HepG2 (cell line): ENCODE measurements around the gene PTMA. TPM values are rescaled to one million over a fixed set of nuclear protein-coding genes. Genes with fewer than 3 reads are reported as not detected.

ENCODE experiments used
- ATAC-seq: fragments of 200-7000 bp; cut with Tn5 transposase; 3 replicates; pipeline ENCODE4 v1.9.1; 2020; ENCODE audit warnings: mild to moderate bottlenecking, moderate library complexity
- BruUV-seq: library from RNA; stranded (reverse); fragments of 400-500 nt; replicated peaks from 2 replicates; lab custom pipeline; 2021; lab: Mats Ljungman, UMichigan
- CTCF ChIA-PET: fragments of 300-600 bp; formaldehyde crosslinking; extraction: SDS; loops from one replicate; lab custom pipeline; 2021; ENCODE audit warnings: low total read pairs, inconsistent platforms, low intra/inter-chr PET ratio; lab: Yijun Ruan, JAX
- POLR2A ChIA-PET: fragments of 350-600 bp; sonication (Branson Sonifier 250); formaldehyde crosslinking; loops from one replicate; lab custom pipeline; 2020; ENCODE audit warnings: antibody characterized with exemption, inconsistent platforms; lab: Yijun Ruan, JAX
- DNase-seq: peaks from one replicate; pipeline ENCODE4 v3.0.0-alpha.2; 2015; ENCODE audit warnings: low spot score
- FAIRE-seq: peaks from 3 replicates; lab custom pipeline; 2011; peaks lifted over from hg19 to GRCh38; lab: Jason Lieb, UNC
- H2AFZ ChIP-seq: one replicate; pipeline ENCODE4 v1.6.1; 2011; ENCODE audit warnings: low read length, inconsistent platforms
- H3K27ac ChIP-seq: fragments of 300-600 bp; 3 replicates; pipeline ENCODE4 v1.8.0; 2011; ENCODE audit warnings: mixed run types, mild to moderate bottlenecking, mixed read lengths, low read length, inconsistent platforms; ENCODE audit not compliant: insufficient read depth; ENCODE audit errors: extremely low read length
- H3K27me3 ChIP-seq, 2 experiments: fragments of 200-600 bp in 1 of 2; 2 replicates in 1 of 2; 3 replicates in 1 of 2; pipeline versions ENCODE4 v1.6.0 to v1.8.0; 2011; ENCODE audit warnings: low read length in 2 of 2, mild to moderate bottlenecking in 2 of 2, moderate library complexity in 2 of 2, inconsistent platforms in 1 of 2; ENCODE audit not compliant: insufficient read depth in 2 of 2, control insufficient read depth in 1 of 2
- H3K36me3 ChIP-seq, 2 experiments: fragments of 200-600 bp in 1 of 2; replicated peaks in 1 of 2; 2 replicates in 1 of 2; 3 replicates in 1 of 2; pipeline versions ENCODE4 v1.5.1 to v1.8.0; 2011; ENCODE audit warnings: low read length in 2 of 2, inconsistent platforms in 1 of 2; ENCODE audit not compliant: insufficient read depth in 2 of 2, control insufficient read depth in 1 of 2
- H3K4me1 ChIP-seq: 2 replicates; pipeline ENCODE4 v1.5.1; 2012; ENCODE audit warnings: low read length, inconsistent platforms; ENCODE audit not compliant: insufficient read depth
- H3K4me2 ChIP-seq: 2 replicates; pipeline ENCODE4 v1.6.0; 2011; ENCODE audit warnings: low read depth, low read length, inconsistent platforms
- H3K4me3 ChIP-seq, 3 experiments: fragments of 200-600 bp in 1 of 3; sonication (generic), shearing (Covaris generic) in 1 of 3; replicated peaks in 1 of 3; 2 replicates each; pipeline ENCODE4 v1.5.1; 2011 to 2016; ENCODE audit warnings: low read length in 3 of 3, inconsistent platforms in 2 of 3, low read depth in 2 of 3, mild to moderate bottlenecking in 2 of 3, control low read depth in 1 of 3, mixed read lengths in 1 of 3; ENCODE audit not compliant: insufficient read depth in 1 of 3
- H3K79me2 ChIP-seq: one replicate; pipeline ENCODE4 v1.6.1; 2011; ENCODE audit warnings: low read length, inconsistent platforms; ENCODE audit not compliant: insufficient read depth
- H3K9ac ChIP-seq: 2 replicates; pipeline ENCODE4 v1.6.0; 2011; ENCODE audit warnings: mild to moderate bottlenecking, low read depth, low read length, inconsistent platforms; ENCODE audit not compliant: insufficient read depth
- H3K9me3 ChIP-seq: 2 replicates; pipeline ENCODE4 v1.5.1; 2012; ENCODE audit warnings: mild to moderate bottlenecking, low read length
- H4K20me1 ChIP-seq: 2 replicates; pipeline ENCODE4 v1.6.0; 2011; ENCODE audit warnings: inconsistent platforms, mild to moderate bottlenecking, low read length, moderate library complexity; ENCODE audit not compliant: insufficient read depth
- AHR ChIP-seq: IDR thresholded peaks from 2 replicates; pipeline ENCODE4 v1.6.1; 2018; ENCODE audit warnings: missing genetic modification reagents, missing compliant biosample characterization
- ATM ChIP-seq: fragments of 450-650 bp; IDR thresholded peaks from 2 replicates; pipeline ENCODE4 v1.7.1; 2017; ENCODE audit warnings: mild to moderate bottlenecking, borderline replicate concordance
- CC2D1A ChIP-seq: sonication (generic); formaldehyde crosslinking; IDR thresholded peaks from 2 replicates; pipeline ENCODE4 v1.8.1; 2023; ENCODE audit warnings: mild to moderate bottlenecking, missing genetic modification reagents
- CREB1 ChIP-seq, 2 experiments: fragments of 450-650 bp in 1 of 2; IDR thresholded peaks; 2 replicates each; pipeline ENCODE4 v1.6.1; 2016 to 2017; ENCODE audit warnings: control low read depth in 1 of 2, mild to moderate bottlenecking in 1 of 2, missing compliant biosample characterization in 1 of 2, missing genetic modification characterization in 1 of 2
- EP300 ChIP-seq, 3 experiments: sonication (generic) in 1 of 3; formaldehyde crosslinking in 1 of 3; IDR thresholded peaks; 2 replicates each; pipeline versions ENCODE4 v1.5.1 to v1.6.1; 2011 to 2020; ENCODE audit warnings: low read depth in 2 of 3, low read length in 2 of 3, borderline replicate concordance in 1 of 3, improper control_type of control experiment in 1 of 3, mild to moderate bottlenecking in 1 of 3, missing genetic modification reagents in 1 of 3, moderate library complexity in 1 of 3
- FOXO4 ChIP-seq: sonication (generic); formaldehyde crosslinking; conservative IDR thresholded peaks from 2 replicates; pipeline ENCODE4 v1.8.1; 2023; ENCODE audit warnings: missing genetic modification reagents
- KDM6A ChIP-seq: IDR thresholded peaks from 2 replicates; pipeline ENCODE4 v1.6.1; 2016; ENCODE audit warnings: low read depth
- MXD1 ChIP-seq: sonication (generic); formaldehyde crosslinking; IDR thresholded peaks from 2 replicates; pipeline ENCODE4 v1.4.0; 2020; ENCODE audit warnings: mild to moderate bottlenecking, missing genetic modification reagents
- MXD4 ChIP-seq: IDR thresholded peaks from 2 replicates; pipeline ENCODE4 v1.6.1; 2016; ENCODE audit warnings: mild to moderate bottlenecking, missing biosample characterization, missing genetic modification reagents
- MZF1 ChIP-seq: sonication (generic); formaldehyde crosslinking; IDR thresholded peaks from 2 replicates; pipeline ENCODE4 v1.8.1; 2023; ENCODE audit warnings: mild to moderate bottlenecking, missing genetic modification reagents, borderline replicate concordance
- SIX4 ChIP-seq: sonication (generic); formaldehyde crosslinking; IDR thresholded peaks from 2 replicates; pipeline ENCODE4 v1.4.0; 2020; ENCODE audit warnings: missing genetic modification reagents
- SP4 ChIP-seq: sonication (generic); formaldehyde crosslinking; IDR thresholded peaks from 2 replicates; pipeline ENCODE4 v1.8.1; 2023; ENCODE audit warnings: mild to moderate bottlenecking, missing genetic modification reagents
- ZBTB2 ChIP-seq: sonication (generic); formaldehyde crosslinking; IDR thresholded peaks from 2 replicates; pipeline ENCODE4 v1.8.0; 2022; ENCODE audit warnings: low read depth, missing genetic modification reagents
- ZBTB26 ChIP-seq: IDR thresholded peaks from 2 replicates; pipeline ENCODE4 v1.6.1; 2016; ENCODE audit warnings: missing compliant biosample characterization, missing genetic modification reagents, borderline replicate concordance
- ZFP36 ChIP-seq: fragments of 150-350 bp; IDR thresholded peaks from 2 replicates; pipeline ENCODE4 v1.6.1; 2018; ENCODE audit warnings: borderline replicate concordance, low read length, low read depth; ENCODE audit not compliant: partially characterized antibody
- ZNF274 ChIP-seq: sonication (generic); formaldehyde crosslinking; IDR thresholded peaks from 2 replicates; pipeline ENCODE4 v1.5.1; 2020; ENCODE audit warnings: mild to moderate bottlenecking, missing genetic modification reagents
- ZNF639 ChIP-seq: conservative IDR thresholded peaks from 2 replicates; pipeline ENCODE4 v1.6.1; 2018; ENCODE audit warnings: missing genetic modification reagents
- WGBS: methylation state at CpG from one replicate; pipeline ENCODE4 v1.1.6; 2017; ENCODE audit warnings: low lambda C conversion rate; 5-methylcytosine and 5-hydroxymethylcytosine counted together
- in situ Hi-C: cut with HindIII; loops from 2 replicates; pipeline ENCODE4 v1.10.0; 2017; ENCODE audit warnings: low pct_unique_long_range_greater_than_20kb; ENCODE audit not compliant: extremely low pct_ligation_motif_present
- intact Hi-C: fragments of 100-400 bp; cut with micrococcal nuclease; formaldehyde crosslinking; loops from one replicate; pipeline ENCODE4 v1.10.0; 2022; ENCODE audit not compliant: unreplicated experiment
- polyA plus RNA-seq, 8 experiments: library from polyadenylated mRNA; depleted of rRNA in 3 of 8; stranded (reverse) in 7 of 8; unstranded in 1 of 8; fragments of >200 nt; fragmentation: Illumina TruSeq in 4 of 8; extraction: Trizol in 4 of 8; gene quantifications; 2 replicates each; pipeline versions ENCODE4 v1.2.1 to v1.2.3, GENCODE V29; 2011 to 2016; ENCODE audit warnings: low read depth in 4 of 8, missing spikeins in 1 of 8, mixed read lengths in 1 of 8; ENCODE audit not compliant: insufficient read depth in 1 of 8
- total RNA-seq, 5 experiments: library from RNA; depleted of rRNA; stranded (reverse); fragments of >200 nt; fragmentation: Illumina TruSeq; extraction: Trizol; gene quantifications; 2 replicates each; pipeline ENCODE4 v1.2.3, GENCODE V29; 2016; ENCODE audit warnings: low read depth in 1 of 5

Gene PTMA
- total and polyA plus RNA-seq, 2 of the 13 experiments (the other 11 are each of a cell fraction or from before 2014, with no cell fraction given): 190 to 1,086 TPM

GRCh38 chr2:231726276-231726675 is 18.0 kb downstream of the PTMA start:
- Histone ChIP-seq H3K4me1 (peaks cover 6% of the 10 kb centered on the region), H4K20me1 (no peaks in the 10 kb centered on the region), H3K4me2 (no peak overlapping the region), H3K36me3 (no peaks in the 10 kb centered on the region), H3K4me3 (no peak overlapping the region), H3K9ac (no peak overlapping the region), H2AFZ (no peak overlapping the region), H3K27ac (no peak overlapping the region), H3K9me3 (no peaks in the 10 kb centered on the region), H3K27me3 (peaks cover 0 to 36% of the 10 kb centered on the region in 2 experiments; a peak in 2 of 5 replicates), H3K79me2 (no peaks in the 10 kb centered on the region)
- no peak for ATAC-seq
- CTCF ChIA-PET: no interaction called here
- intact Hi-C loops: no loop called here
- 31% methylated on average over 8 of the region's 8 CpGs for WGBS
- no peak for FAIRE-seq
- BruUV-seq: no TSS peak
- POLR2A ChIA-PET: interaction anchor here (0.9 kb wide), 1 partner anchor 17 kb away, joined by 3 read pairs; no protein-coding TSS in a partner anchor
- DNase-seq: no peak
- in situ Hi-C loops: no loop called here
- TF ChIP-seq ZBTB2 (no peak), MXD1 (CRISPR knock-in tag) (no peak), EP300 (IDR thresholded peaks at IDR 0.05; ENCODE audit: low read depth in 2 of 2, low read length in 2 of 2) (no peak), EP300 (CRISPR knock-in tag; IDR thresholded peaks at IDR 0.05; ENCODE audit: borderline replicate concordance) (no peak), AHR (CRISPR knock-in tag) (no peak), CREB1 (IDR thresholded peaks at IDR 0.05) (no peak), CREB1 (CRISPR knock-in tag; IDR thresholded peaks at IDR 0.05) (no peak), SP4 (CRISPR knock-in tag) (no peak), ZNF639 (CRISPR knock-in tag) (no peak), ZFP36 (no peak), ZBTB26 (CRISPR knock-in tag) (no peak), MZF1 (CRISPR knock-in tag) (no peak), MXD4 (no peak), ATM (no peak), FOXO4 (CRISPR knock-in tag) (no peak), CC2D1A (CRISPR knock-in tag) (no peak), SIX4 (CRISPR knock-in tag) (no peak), KDM6A (no peak), ZNF274 (no peak)
